ENCODE measurements around the gene STT3A.

STT3A gene

GRCh38 chr11:125670172-125670571 lies 77.5 kb downstream of the STT3A start:
- H3K27ac ChIP-seq (ENCODE audit: low read length), result no peak overlapping the region
- no peaks in the 10 kb centered on the region for H3K4me1 ChIP-seq (ENCODE audit: control insufficient read depth, low read depth, low read length)
- peaks cover 4% of the 10 kb centered on the region for H3K9me3 ChIP-seq (ENCODE audit: control insufficient read depth, low read depth, low read length)
- H3K27me3 ChIP-seq (ENCODE audit: control insufficient read depth, insufficient read depth, low read length), result no peaks in the 10 kb centered on the region
- H3K9ac ChIP-seq (ENCODE audit: low read length), result no peak overlapping the region
- H3K4me3 ChIP-seq (ENCODE audit: low read length), result no peak overlapping the region
- H3K36me3 ChIP-seq (ENCODE audit: control insufficient read depth, low read depth, low read length), result peaks cover 26% of the 10 kb centered on the region

GRCh38 chr11:125671561-125671960 lies 78.9 kb downstream of the STT3A start:
- peaks cover 28% of the 10 kb centered on the region for H3K36me3 ChIP-seq (ENCODE audit: control insufficient read depth, low read depth, low read length)
- H3K27me3 ChIP-seq (ENCODE audit: control insufficient read depth, insufficient read depth, low read length), result no peaks in the 10 kb centered on the region
- no peak overlapping the region for H3K9ac ChIP-seq (ENCODE audit: low read length)
- no peak overlapping the region for H3K27ac ChIP-seq (ENCODE audit: low read length)
- no peaks in the 10 kb centered on the region for H3K4me1 ChIP-seq (ENCODE audit: control insufficient read depth, low read depth, low read length)
- peaks cover 4% of the 10 kb centered on the region for H3K9me3 ChIP-seq (ENCODE audit: control insufficient read depth, low read depth, low read length)
- no peak overlapping the region for H3K4me3 ChIP-seq (ENCODE audit: low read length)
